HepG2 (cell line): Measurements from ENCODE around the gene DLX5. TPM values are rescaled to one million over a fixed set of nuclear protein-coding genes. Genes with fewer than 3 reads are reported as not detected.

Experiments
- ATAC-seq: fragments of 200-7000 bp; cut with Tn5 transposase; 3 replicates; pipeline ENCODE4 v1.9.1; 2020; ENCODE audit warnings: mild to moderate bottlenecking, moderate library complexity
- BruUV-seq: library from RNA; stranded (reverse); fragments of 400-500 nt; replicated peaks from 2 replicates; lab custom pipeline; 2021; lab: Mats Ljungman, UMichigan
- CTCF ChIA-PET: fragments of 300-600 bp; formaldehyde crosslinking; extraction: SDS; loops from one replicate; lab custom pipeline; 2021; ENCODE audit warnings: low total read pairs, inconsistent platforms, low intra/inter-chr PET ratio; lab: Yijun Ruan, JAX
- POLR2A ChIA-PET: fragments of 350-600 bp; sonication (Branson Sonifier 250); formaldehyde crosslinking; loops from one replicate; lab custom pipeline; 2020; ENCODE audit warnings: antibody characterized with exemption, inconsistent platforms; lab: Yijun Ruan, JAX
- DNase-seq: peaks from one replicate; pipeline ENCODE4 v3.0.0-alpha.2; 2015; ENCODE audit warnings: low spot score
- FAIRE-seq: peaks from 3 replicates; lab custom pipeline; 2011; peaks lifted over from hg19 to GRCh38; lab: Jason Lieb, UNC
- H2AFZ ChIP-seq: one replicate; pipeline ENCODE4 v1.6.1; 2011; ENCODE audit warnings: low read length, inconsistent platforms
- H3K27ac ChIP-seq: fragments of 300-600 bp; 3 replicates; pipeline ENCODE4 v1.8.0; 2011; ENCODE audit warnings: mixed run types, mild to moderate bottlenecking, mixed read lengths, low read length, inconsistent platforms; ENCODE audit not compliant: insufficient read depth; ENCODE audit errors: extremely low read length
- H3K27me3 ChIP-seq, 2 experiments: fragments of 200-600 bp in 1 of 2; 2 replicates in 1 of 2; 3 replicates in 1 of 2; pipeline versions ENCODE4 v1.6.0 to v1.8.0; 2011; ENCODE audit warnings: low read length in 2 of 2, mild to moderate bottlenecking in 2 of 2, moderate library complexity in 2 of 2, inconsistent platforms in 1 of 2; ENCODE audit not compliant: insufficient read depth in 2 of 2, control insufficient read depth in 1 of 2
- H3K36me3 ChIP-seq, 2 experiments: fragments of 200-600 bp in 1 of 2; replicated peaks in 1 of 2; 2 replicates in 1 of 2; 3 replicates in 1 of 2; pipeline versions ENCODE4 v1.5.1 to v1.8.0; 2011; ENCODE audit warnings: low read length in 2 of 2, inconsistent platforms in 1 of 2; ENCODE audit not compliant: insufficient read depth in 2 of 2, control insufficient read depth in 1 of 2
- H3K4me1 ChIP-seq: 2 replicates; pipeline ENCODE4 v1.5.1; 2012; ENCODE audit warnings: low read length, inconsistent platforms; ENCODE audit not compliant: insufficient read depth
- H3K4me2 ChIP-seq: 2 replicates; pipeline ENCODE4 v1.6.0; 2011; ENCODE audit warnings: low read depth, low read length, inconsistent platforms
- H3K4me3 ChIP-seq, 3 experiments: fragments of 200-600 bp in 1 of 3; sonication (generic), shearing (Covaris generic) in 1 of 3; replicated peaks in 1 of 3; 2 replicates each; pipeline ENCODE4 v1.5.1; 2011 to 2016; ENCODE audit warnings: low read length in 3 of 3, inconsistent platforms in 2 of 3, low read depth in 2 of 3, mild to moderate bottlenecking in 2 of 3, control low read depth in 1 of 3, mixed read lengths in 1 of 3; ENCODE audit not compliant: insufficient read depth in 1 of 3
- H3K79me2 ChIP-seq: one replicate; pipeline ENCODE4 v1.6.1; 2011; ENCODE audit warnings: low read length, inconsistent platforms; ENCODE audit not compliant: insufficient read depth
- H3K9ac ChIP-seq: 2 replicates; pipeline ENCODE4 v1.6.0; 2011; ENCODE audit warnings: mild to moderate bottlenecking, low read depth, low read length, inconsistent platforms; ENCODE audit not compliant: insufficient read depth
- H3K9me3 ChIP-seq: 2 replicates; pipeline ENCODE4 v1.5.1; 2012; ENCODE audit warnings: mild to moderate bottlenecking, low read length
- H4K20me1 ChIP-seq: 2 replicates; pipeline ENCODE4 v1.6.0; 2011; ENCODE audit warnings: inconsistent platforms, mild to moderate bottlenecking, low read length, moderate library complexity; ENCODE audit not compliant: insufficient read depth
- CCAR2 ChIP-seq: fragments of 200-400 bp; formaldehyde crosslinking; optimal IDR thresholded peaks from 2 replicates; pipeline ENCODE3; 2018; ENCODE audit warnings: low read depth, mild to moderate bottlenecking, low read length, moderate library complexity
- GLI4 ChIP-seq: sonication (generic); formaldehyde crosslinking; IDR thresholded peaks from 2 replicates; pipeline ENCODE4 v1.5.1; 2020; ENCODE audit warnings: missing genetic modification reagents, mild to moderate bottlenecking, moderate library complexity, borderline replicate concordance
- GTF3A ChIP-seq: sonication (generic); formaldehyde crosslinking; conservative IDR thresholded peaks from 2 replicates; pipeline ENCODE4 v1.4.0; 2020; ENCODE audit warnings: mild to moderate bottlenecking, missing genetic modification reagents
- HIC2 ChIP-seq: sonication (generic); formaldehyde crosslinking; IDR thresholded peaks from 2 replicates; pipeline ENCODE4 v1.9.0; 2022; ENCODE audit warnings: low read depth, missing genetic modification reagents
- NFKB2 ChIP-seq: sonication (generic); formaldehyde crosslinking; IDR thresholded peaks from 2 replicates; pipeline ENCODE4 v1.4.0; 2020; ENCODE audit warnings: missing genetic modification reagents, borderline replicate concordance
- XRCC5 ChIP-seq: fragments of 200-400 bp; formaldehyde crosslinking; optimal IDR thresholded peaks from 2 replicates; pipeline ENCODE3; 2017; ENCODE audit warnings: mild to moderate bottlenecking, low read length
- YEATS2 ChIP-seq: sonication (generic); formaldehyde crosslinking; IDR thresholded peaks from 2 replicates; pipeline ENCODE4 v1.4.0; 2020; ENCODE audit warnings: missing genetic modification reagents, borderline replicate concordance
- YY1 ChIP-seq: IDR thresholded peaks from 2 replicates; pipeline ENCODE4 v1.6.1; 2011; ENCODE audit warnings: low read length, low read depth, moderate library complexity, mild to moderate bottlenecking; ENCODE audit not compliant: insufficient read depth, insufficient replicate concordance
- ZNF407 ChIP-seq: sonication (generic); formaldehyde crosslinking; IDR thresholded peaks from one replicate; pipeline ENCODE4 v1.5.1; 2020; ENCODE audit warnings: mild to moderate bottlenecking, missing genetic modification reagents; ENCODE audit errors: not compliant biosample characterization
- WGBS: methylation state at CpG from one replicate; pipeline ENCODE4 v1.1.6; 2017; ENCODE audit warnings: low lambda C conversion rate; 5-methylcytosine and 5-hydroxymethylcytosine counted together
- in situ Hi-C: cut with HindIII; loops from 2 replicates; pipeline ENCODE4 v1.10.0; 2017; ENCODE audit warnings: low pct_unique_long_range_greater_than_20kb; ENCODE audit not compliant: extremely low pct_ligation_motif_present
- intact Hi-C: fragments of 100-400 bp; cut with micrococcal nuclease; formaldehyde crosslinking; loops from one replicate; pipeline ENCODE4 v1.10.0; 2022; ENCODE audit not compliant: unreplicated experiment
- polyA plus RNA-seq, 8 experiments: library from polyadenylated mRNA; depleted of rRNA in 3 of 8; stranded (reverse) in 7 of 8; unstranded in 1 of 8; fragments of >200 nt; fragmentation: Illumina TruSeq in 4 of 8; extraction: Trizol in 4 of 8; gene quantifications; 2 replicates each; pipeline versions ENCODE4 v1.2.1 to v1.2.3, GENCODE V29; 2011 to 2016; ENCODE audit warnings: low read depth in 4 of 8, missing spikeins in 1 of 8, mixed read lengths in 1 of 8; ENCODE audit not compliant: insufficient read depth in 1 of 8
- total RNA-seq, 5 experiments: library from RNA; depleted of rRNA; stranded (reverse); fragments of >200 nt; fragmentation: Illumina TruSeq; extraction: Trizol; gene quantifications; 2 replicates each; pipeline ENCODE4 v1.2.3, GENCODE V29; 2016; ENCODE audit warnings: low read depth in 1 of 5

DLX5 gene
- total and polyA plus RNA-seq, 2 of the 13 experiments (the other 11 are each of a cell fraction or from before 2014, with no cell fraction given), result not detected

- H3K36me3 ChIP-seq, result peaks cover 0 to 4% of the 10 kb centered on the region in 2 experiments; a peak in 1 of 5 replicates
- H3K9ac ChIP-seq, result no peak overlapping the region
- intact Hi-C loops (loop anchor here (2.0 to 10.0 kb wide), 2 partner anchors 33 to 199 kb away; no protein-coding TSS in a partner anchor), in situ Hi-C loops (loop anchor here (25.0 kb wide), 1 partner anchor 691 kb away; the partner anchor contains the start of gene SLC25A13)
- POLR2A ChIA-PET, result no interaction called here
- no peak overlapping the region for H3K27ac ChIP-seq
- CTCF ChIA-PET, result no interaction called here
- DNase-seq (no peak), FAIRE-seq (no peak), ATAC-seq (no peak)
- H3K79me2 ChIP-seq, result peaks cover 9% of the 10 kb centered on the region
- H3K27me3 ChIP-seq, result no peaks in the 10 kb centered on the region; a peak in 1 of 5 replicates
- H3K9me3 ChIP-seq, result no peaks in the 10 kb centered on the region
- no peak overlapping the region for H3K4me3 ChIP-seq
- BruUV-seq, result no TSS peak
- no peaks in the 10 kb centered on the region for H4K20me1 ChIP-seq
- peaks cover 29% of the 10 kb centered on the region for H3K4me1 ChIP-seq
- WGBS, result 97% methylated on average over 49 of the region's 49 CpGs
- no peak overlapping the region for H3K4me2 ChIP-seq
- no peak overlapping the region for H2AFZ ChIP-seq
- TF ChIP-seq XRCC5, result no peak
- no peak for TF ChIP-seq YY1
- no peak for TF ChIP-seq GLI4 (CRISPR knock-in tag)
- no peak for TF ChIP-seq NFKB2 (CRISPR knock-in tag)
- no peak for TF ChIP-seq YEATS2 (CRISPR knock-in tag)
- TF ChIP-seq GTF3A (CRISPR knock-in tag), result no peak
- no peak for TF ChIP-seq HIC2 (CRISPR knock-in tag)
- TF ChIP-seq CCAR2, result no peak
- no peak for TF ChIP-seq ZNF407 (CRISPR knock-in tag)
Measured at GRCh38 chr7:97003262-97004246, 21.1 kb downstream of the DLX5 start.
